ENCODE results near the gene WSB2.

DNA sequence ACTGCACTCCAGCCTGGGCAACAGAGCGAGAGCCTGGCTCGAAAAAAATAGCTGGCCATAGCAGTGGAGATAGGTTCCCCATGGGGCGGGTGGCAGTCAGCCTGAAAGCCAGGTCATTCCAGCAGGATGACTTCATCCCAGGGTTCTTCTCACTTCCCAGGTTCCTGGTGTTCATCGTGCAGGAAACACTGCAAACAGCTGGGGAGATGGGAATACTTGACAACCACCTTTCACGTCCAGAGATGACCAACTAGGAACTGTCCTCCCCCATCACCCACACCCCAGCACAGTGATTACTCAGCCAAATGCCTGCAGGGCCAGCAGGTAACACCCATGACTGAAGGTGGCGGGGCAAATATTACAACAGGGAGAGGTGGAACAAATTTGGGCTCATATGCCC, 41.1 kb upstream of the WSB2 start:
- no peak for TF ChIP-seq POLR2AphosphoS5 (IDR thresholded peaks at IDR 0.05; ENCODE audit: low read length)
- no peak for TF ChIP-seq ZNF687 (IDR thresholded peaks at IDR 0.05)
